22Rv1 (cell line): Measurements from ENCODE around the gene CRK.
"Not testable (repeated sequence)": the region's sequence is repeated elsewhere in the genome, so short reads cannot be mapped to it uniquely, and the experiment has no call there.

Source experiments
- H3K27ac ChIP-seq: fragments of 450-650 bp; 2 replicates; pipeline ENCODE4 v1.5.1; 2017
- CTCF ChIP-seq: fragments of 450-650 bp; IDR thresholded peaks from 2 replicates; pipeline ENCODE4 v1.5.1; 2017; ENCODE audit warnings: mild to moderate bottlenecking
- ZFX ChIP-seq: fragments of 450-650 bp; IDR thresholded peaks from 2 replicates; pipeline ENCODE4 v1.6.1; 2017; ENCODE audit warnings: antibody characterized with exemption, borderline replicate concordance

The CRK gene

GRCh38 chr17:1461198-1461944 is 5.3 kb upstream of the CRK start:
- TF ChIP-seq CTCF, result no peak
- no peak for TF ChIP-seq ZFX
- H3K27ac ChIP-seq, result peak overlapping the region; percentile 98; the same call in 1 of the 2 replicates

- H3K27ac ChIP-seq, result peak overlapping the region; percentile 34
- TF ChIP-seq CTCF (no peak), ZFX (no peak)
These were observed 4.2 kb upstream of the CRK start for GRCh38 chr17:1460233-1460632.

GRCh38 chr17:1455291-1455796 is 688 bp downstream of the CRK start:
- H3K27ac ChIP-seq, result peak overlapping the region; percentile 92
- TF ChIP-seq CTCF (peak; percentile 50), ZFX (no peak)

- no peak for TF ChIP-seq CTCF
- no peak for TF ChIP-seq ZFX
- peak overlapping the region; percentile 92 for H3K27ac ChIP-seq
These were observed 1.5 kb downstream of the CRK start for GRCh38 chr17:1454541-1454940.

GRCh38 chr17:1453694-1454093 is 2.3 kb downstream of the CRK start:
- H3K27ac ChIP-seq, result not testable (repeated sequence)

GRCh38 chr17:1452836-1453235 is 3.2 kb downstream of the CRK start:
- TF ChIP-seq ZFX (no peak), CTCF (no peak)
- no peak overlapping the region for H3K27ac ChIP-seq

- peak overlapping the region; percentile 11; the same call in 1 of the 2 replicates for H3K27ac ChIP-seq
These were observed 5.8 kb downstream of the CRK start for GRCh38 chr17:1450261-1450660.

- peak overlapping the region; percentile 11; the same call in 1 of the 2 replicates for H3K27ac ChIP-seq
- TF ChIP-seq CTCF (no peak), ZFX (no peak)
These were observed 6.5 kb downstream of the CRK start for GRCh38 chr17:1449412-1449967.
